ENCODE measurements around the gene EDAR. TPM values are rescaled to one million over a fixed set of nuclear protein-coding genes. Genes with fewer than 3 reads are reported as not detected.

EDAR gene
- total RNA-seq, 1 experiment from 2014 or later, result 0.82 TPM

- TF ChIP-seq CTCF (IDR thresholded peaks at IDR 0.05; ENCODE audit: insufficient read depth in 1 of 2, low read depth in 1 of 2, low read length in 1 of 2, severe bottlenecking in 1 of 2, unreplicated experiment in 1 of 2), result no peak
- Histone ChIP-seq H3K4me1 (no peaks in the 10 kb centered on the region), H3K4me3 (ENCODE audit: low read depth, low read length) (no peak overlapping the region), H3K27me3 (replicated peaks; ENCODE audit: control insufficient read depth, insufficient read depth, low read length) (no peaks in the 10 kb centered on the region), H3K36me3 (ENCODE audit: control insufficient read depth, insufficient read depth, low read length) (no peaks in the 10 kb centered on the region), H3K9me3 (no peaks in the 10 kb centered on the region)
- Mint-ChIP-seq H3K27me3 (ENCODE audit: insufficient read depth, unreplicated experiment) (no peaks in the 10 kb centered on the region), H3K4me3 (ENCODE audit: unreplicated experiment) (no peak overlapping the region), H3K4me1 (ENCODE audit: low read depth, unreplicated experiment) (no peaks in the 10 kb centered on the region), H3K27ac (ENCODE audit: unreplicated experiment) (no peak overlapping the region), H3K9me3 (ENCODE audit: unreplicated experiment) (no peaks in the 10 kb centered on the region), H3K36me3 (ENCODE audit: insufficient read depth, unreplicated experiment) (no peaks in the 10 kb centered on the region)
- BruUV-seq (replicated peaks), result no TSS peak
- POLR2A ChIA-PET, result no interaction called here
- no peak for DNase-seq
- intact Hi-C loops (cut with micrococcal nuclease; ENCODE audit: unreplicated experiment), result no loop called here
- CTCF ChIA-PET, result no interaction called here
Measured at GRCh38 chr2:108916796-108917421, 72.1 kb downstream of the EDAR start.

- Mint-ChIP-seq H3K27me3 (ENCODE audit: insufficient read depth, unreplicated experiment) (no peaks in the 10 kb centered on the region), H3K4me1 (ENCODE audit: low read depth, unreplicated experiment) (no peaks in the 10 kb centered on the region), H3K4me3 (ENCODE audit: unreplicated experiment) (no peak overlapping the region), H3K27ac (ENCODE audit: unreplicated experiment) (no peak overlapping the region), H3K9me3 (ENCODE audit: unreplicated experiment) (no peaks in the 10 kb centered on the region), H3K36me3 (ENCODE audit: insufficient read depth, unreplicated experiment) (no peaks in the 10 kb centered on the region)
- POLR2A ChIA-PET, result no interaction called here
- TF ChIP-seq CTCF (IDR thresholded peaks at IDR 0.05; ENCODE audit: insufficient read depth in 1 of 2, low read depth in 1 of 2, low read length in 1 of 2, severe bottlenecking in 1 of 2, unreplicated experiment in 1 of 2), result no peak
- Histone ChIP-seq H3K9me3 (no peaks in the 10 kb centered on the region), H3K36me3 (ENCODE audit: control insufficient read depth, insufficient read depth, low read length) (no peaks in the 10 kb centered on the region), H3K4me1 (no peaks in the 10 kb centered on the region), H3K27me3 (replicated peaks; ENCODE audit: control insufficient read depth, insufficient read depth, low read length) (no peaks in the 10 kb centered on the region), H3K4me3 (ENCODE audit: low read depth, low read length) (no peak overlapping the region)
- CTCF ChIA-PET, result no interaction called here
- intact Hi-C loops (cut with micrococcal nuclease; ENCODE audit: unreplicated experiment), result no loop called here
- BruUV-seq (replicated peaks), result no TSS peak
- no peak for DNase-seq
Measured at GRCh38 chr2:108916122-108916795, 72.8 kb downstream of the EDAR start.

- POLR2A ChIA-PET, result no interaction called here
- intact Hi-C loops (cut with micrococcal nuclease; ENCODE audit: unreplicated experiment), result no loop called here
- H3K9me3 Mint-ChIP-seq (ENCODE audit: unreplicated experiment), result no peaks in the 10 kb centered on the region
- no peak for TF ChIP-seq CTCF (IDR thresholded peaks at IDR 0.05; ENCODE audit: insufficient read depth in 1 of 2, low read depth in 1 of 2, low read length in 1 of 2, severe bottlenecking in 1 of 2, unreplicated experiment in 1 of 2)
- no peak for DNase-seq
- H3K36me3 Mint-ChIP-seq (ENCODE audit: insufficient read depth, unreplicated experiment), result no peaks in the 10 kb centered on the region
- no peak overlapping the region for H3K27ac Mint-ChIP-seq (ENCODE audit: unreplicated experiment)
- no peaks in the 10 kb centered on the region for H3K27me3 Mint-ChIP-seq (ENCODE audit: insufficient read depth, unreplicated experiment)
- no peaks in the 10 kb centered on the region for H3K4me1 ChIP-seq
- H3K27me3 ChIP-seq (replicated peaks; ENCODE audit: control insufficient read depth, insufficient read depth, low read length), result no peaks in the 10 kb centered on the region
- H3K36me3 ChIP-seq (ENCODE audit: control insufficient read depth, insufficient read depth, low read length), result no peaks in the 10 kb centered on the region
- no TSS peak for BruUV-seq (replicated peaks)
- H3K9me3 ChIP-seq, result no peaks in the 10 kb centered on the region
- H3K4me3 Mint-ChIP-seq (ENCODE audit: unreplicated experiment), result no peak overlapping the region
- no peaks in the 10 kb centered on the region for H3K4me1 Mint-ChIP-seq (ENCODE audit: low read depth, unreplicated experiment)
- CTCF ChIA-PET, result no interaction called here
- H3K4me3 ChIP-seq (ENCODE audit: low read depth, low read length), result no peak overlapping the region
Measured at GRCh38 chr2:108912629-108912902, 76.5 kb downstream of the EDAR start.

All from Caco-2 (cell line).